ENCODE data around the gene PDS5B. TPM values are rescaled to one million over a fixed set of nuclear protein-coding genes. Genes with fewer than 3 reads are reported as not detected.

Gene PDS5B
- total and polyA plus RNA-seq, 2 of the 8 experiments (the other 6 are each of a cell fraction or from before 2014, with no cell fraction given), result 5.5 to 54.6 TPM

DNA sequence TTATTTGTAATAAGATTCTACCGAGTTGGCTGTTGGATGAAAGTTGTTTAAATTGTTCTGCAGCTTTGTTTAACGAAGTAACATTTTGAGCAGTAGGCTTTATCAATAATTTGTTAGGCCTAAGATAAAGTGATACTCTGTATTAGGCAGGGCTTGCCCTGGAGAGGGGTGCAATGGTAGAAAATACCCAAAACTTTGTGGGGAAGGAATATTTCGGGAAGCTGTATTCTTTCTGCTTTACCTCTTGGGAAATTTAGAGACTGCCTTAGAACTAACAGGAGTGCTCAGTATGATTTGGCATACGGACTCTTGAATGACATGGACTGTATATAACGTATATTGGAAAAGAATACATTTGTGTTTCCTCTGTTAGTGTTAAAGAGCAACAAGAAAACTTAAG, 2.5 kb downstream of the PDS5B start (continued):
- TF ChIP-seq TCF12 (IDR thresholded peaks at IDR 0.05; ENCODE audit: low read depth, low read length), result no peak
- no peak for TF ChIP-seq TBP (IDR thresholded peaks at IDR 0.05; ENCODE audit: low read depth, low read length)

All from H1 (cell line).